Osteoblast (primary cell): ENCODE data around the gene ABCC3. TPM values are rescaled to one million over a fixed set of nuclear protein-coding genes. Genes with fewer than 3 reads are reported as not detected.

ENCODE experiments used
- DNase-seq: peaks from one replicate; pipeline ENCODE4 v3.0.0; 2011; ENCODE audit warnings: low spot score, mixed read lengths; ENCODE audit not compliant: insufficient read length; ENCODE audit errors: missing footprints
- H2AFZ ChIP-seq: 2 replicates; pipeline ENCODE4 v1.6.0; 2011; ENCODE audit warnings: mild to moderate bottlenecking, low read length
- H3K27ac ChIP-seq: 2 replicates; pipeline ENCODE4 v1.5.1; 2011; ENCODE audit warnings: mild to moderate bottlenecking, low read depth, low read length, moderate library complexity
- H3K27me3 ChIP-seq: 2 replicates; pipeline ENCODE4 v1.6.0; 2012; ENCODE audit warnings: mild to moderate bottlenecking, control low read depth, inconsistent platforms, low read length, moderate library complexity; ENCODE audit not compliant: insufficient read depth
- H3K36me3 ChIP-seq: 2 replicates; pipeline ENCODE4 v1.5.1; 2011; ENCODE audit warnings: mild to moderate bottlenecking, low read length, control low read depth, moderate library complexity; ENCODE audit not compliant: insufficient read depth
- H3K4me1 ChIP-seq: 2 replicates; pipeline ENCODE4 v1.5.1; 2011; ENCODE audit warnings: mild to moderate bottlenecking, low read length, control low read depth, moderate library complexity; ENCODE audit not compliant: insufficient read depth
- H3K4me2 ChIP-seq: 2 replicates; pipeline ENCODE4 v1.6.0; 2011; ENCODE audit warnings: mild to moderate bottlenecking, low read length; ENCODE audit not compliant: insufficient read depth
- H3K4me3 ChIP-seq: fragments of 200-600 bp; sonication (generic); 3 replicates; pipeline ENCODE4 v1.5.1; 2012; ENCODE audit warnings: mild to moderate bottlenecking, low read length, inconsistent platforms; ENCODE audit not compliant: insufficient read depth
- H3K79me2 ChIP-seq: 2 replicates; pipeline ENCODE4 v1.6.0; 2012; ENCODE audit warnings: mild to moderate bottlenecking, low read length, control low read depth, inconsistent platforms; ENCODE audit not compliant: insufficient read depth
- H3K9me3 ChIP-seq: 2 replicates; pipeline ENCODE4 v1.5.1; 2011; ENCODE audit warnings: low read depth, low read length, control low read depth
- H4K20me1 ChIP-seq: 2 replicates; pipeline ENCODE4 v1.6.0; 2012; ENCODE audit warnings: mild to moderate bottlenecking, low read length, control low read depth; ENCODE audit not compliant: insufficient read depth
- CTCF ChIP-seq: IDR thresholded peaks from 2 replicates; pipeline ENCODE4 v1.5.1; 2011; ENCODE audit warnings: mild to moderate bottlenecking, low read depth, low read length, moderate library complexity; ENCODE audit errors: extremely low read depth
- total RNA-seq: library from RNA; depleted of rRNA; stranded (reverse); fragments of >200 nt; gene quantifications from 2 replicates; pipeline ENCODE4 v1.2.3, GENCODE V29; 2012

The ABCC3 gene
- total RNA-seq, 1 donor, result 28.6 TPM

GRCh38 chr17:50690887-50691549 lies 56.3 kb downstream of the ABCC3 start:
- H3K9me3 ChIP-seq, result no peaks in the 10 kb centered on the region
- peaks cover 20% of the 10 kb centered on the region for H3K36me3 ChIP-seq
- no peak for TF ChIP-seq CTCF
- no peak overlapping the region for H2AFZ ChIP-seq
- no peak for DNase-seq
- peaks cover 65% of the 10 kb centered on the region for H3K4me1 ChIP-seq
- H3K4me3 ChIP-seq, result no peak overlapping the region
- no peaks in the 10 kb centered on the region for H3K79me2 ChIP-seq
- H3K27ac ChIP-seq, result no peak overlapping the region
- no peak overlapping the region for H3K4me2 ChIP-seq
- no peaks in the 10 kb centered on the region for H3K27me3 ChIP-seq
- peaks cover 3% of the 10 kb centered on the region for H4K20me1 ChIP-seq

GRCh38 chr17:50691550-50692447 lies 57.1 kb downstream of the ABCC3 start:
- DNase-seq, result no peak
- H4K20me1 ChIP-seq, result peaks cover 3% of the 10 kb centered on the region
- no peak overlapping the region for H3K4me2 ChIP-seq
- no peak overlapping the region for H3K4me3 ChIP-seq
- H3K4me1 ChIP-seq, result peaks cover 57% of the 10 kb centered on the region
- no peak overlapping the region for H2AFZ ChIP-seq
- H3K27ac ChIP-seq, result no peak overlapping the region
- no peaks in the 10 kb centered on the region for H3K27me3 ChIP-seq
- no peaks in the 10 kb centered on the region for H3K9me3 ChIP-seq
- no peaks in the 10 kb centered on the region for H3K79me2 ChIP-seq
- TF ChIP-seq CTCF, result no peak
- peaks cover 28% of the 10 kb centered on the region for H3K36me3 ChIP-seq

- Histone ChIP-seq H3K36me3 (peaks cover 35% of the 10 kb centered on the region), H3K4me1 (peaks cover 50% of the 10 kb centered on the region), H2AFZ (no peak overlapping the region), H3K4me2 (peak overlapping the region; percentile 33), H3K79me2 (no peaks in the 10 kb centered on the region), H3K27me3 (no peaks in the 10 kb centered on the region), H3K27ac (peak overlapping the region; percentile 3), H3K9me3 (no peaks in the 10 kb centered on the region), H4K20me1 (peaks cover 3% of the 10 kb centered on the region), H3K4me3 (no peak overlapping the region)
- no peak for TF ChIP-seq CTCF
- no peak for DNase-seq
Observed at GRCh38 chr17:50692448-50693035, 57.9 kb downstream of the ABCC3 start.
